Skeletal muscle satellite cell (primary cell): Measurements from ENCODE around the gene RABGEF1.
"Not testable (repeated sequence)": the region's sequence is repeated elsewhere in the genome, so short reads cannot be mapped to it uniquely, and the experiment has no call there.

Experiments
- H3K27me3 ChIP-seq: 2 replicates; pipeline ENCODE4 v1.7.0; 2013; ENCODE audit warnings: low read length; ENCODE audit not compliant: control insufficient read depth, insufficient read depth
- H3K36me3 ChIP-seq: 2 replicates; pipeline ENCODE4 v1.7.0; 2013; ENCODE audit warnings: mild to moderate bottlenecking, control low read depth, low read length; ENCODE audit not compliant: insufficient read depth
- H3K4me1 ChIP-seq: 2 replicates; pipeline ENCODE4 v1.7.0; 2013; ENCODE audit warnings: low read length; ENCODE audit not compliant: control insufficient read depth, insufficient read depth
- H3K4me2 ChIP-seq: 2 replicates; pipeline ENCODE4 v1.7.0; 2013; ENCODE audit warnings: mild to moderate bottlenecking, low read length
- H3K4me3 ChIP-seq: 2 replicates; pipeline ENCODE4 v1.7.0; 2013; ENCODE audit warnings: low read length
- H3K9ac ChIP-seq: 2 replicates; pipeline ENCODE4 v1.7.0; 2013; ENCODE audit warnings: mild to moderate bottlenecking, low read depth, low read length, moderate library complexity
- H3K9me3 ChIP-seq: replicated peaks from 2 replicates; pipeline ENCODE4 v1.7.0; 2013; ENCODE audit warnings: mild to moderate bottlenecking, control low read depth, low read length

RABGEF1 gene

DNA sequence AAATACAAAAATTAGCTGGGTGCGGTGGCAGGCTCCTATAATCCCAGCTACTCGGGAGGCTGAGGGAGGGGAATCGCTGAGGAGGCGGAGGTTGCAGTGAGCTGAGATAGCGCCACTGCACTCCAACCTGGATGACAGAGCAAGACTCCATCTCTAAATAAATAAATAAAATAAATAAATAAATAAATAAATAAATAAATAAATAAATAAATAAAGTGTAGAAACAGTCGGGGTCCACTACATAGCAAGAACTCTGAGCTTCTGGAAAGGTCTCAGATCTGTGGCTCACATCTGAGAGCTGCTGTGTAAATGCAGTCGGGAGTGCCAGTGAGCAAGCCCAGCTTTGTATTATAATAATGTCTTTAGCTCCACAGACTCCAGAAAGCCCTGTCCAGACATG is 76.1 kb downstream of the RABGEF1 start:
- not testable (repeated sequence) for H3K9me3 ChIP-seq, H3K9ac ChIP-seq, H3K4me3 ChIP-seq, H3K27me3 ChIP-seq, H3K4me2 ChIP-seq, H3K4me1 ChIP-seq, H3K36me3 ChIP-seq

DNA sequence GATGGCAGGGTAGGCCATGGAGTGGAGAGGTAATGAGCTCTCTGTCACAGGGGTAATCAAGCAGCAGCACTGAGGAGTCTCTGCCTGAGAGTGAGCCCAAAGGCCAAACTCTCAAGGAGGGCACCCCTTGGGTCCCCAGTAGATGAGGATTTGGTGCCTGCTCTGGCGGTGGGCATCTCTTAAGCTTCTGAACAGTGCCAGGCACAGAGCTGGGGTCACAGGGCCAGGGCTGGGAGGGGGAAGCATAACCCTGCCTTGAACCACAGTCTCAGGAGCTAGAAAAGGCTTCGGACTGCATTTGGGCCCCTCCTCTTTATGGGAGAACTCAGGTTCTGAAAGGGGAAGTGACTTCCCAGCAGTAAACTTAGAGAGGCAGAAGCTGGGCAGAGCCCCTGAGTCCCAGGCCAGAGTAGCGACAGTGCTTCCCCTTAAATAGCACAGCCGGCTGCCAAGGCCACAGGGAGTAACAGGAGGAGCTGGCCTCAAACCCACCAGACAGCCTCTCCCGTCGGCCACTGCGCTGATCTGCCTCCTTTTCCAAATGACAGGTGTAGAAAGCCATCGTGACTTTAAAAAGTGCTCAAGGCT is 76.8 kb downstream of the RABGEF1 start:
- H3K9ac ChIP-seq, H3K4me2 ChIP-seq, H3K36me3 ChIP-seq, H3K27me3 ChIP-seq, H3K4me3 ChIP-seq, H3K4me1 ChIP-seq, H3K9me3 ChIP-seq: not testable (repeated sequence)

DNA sequence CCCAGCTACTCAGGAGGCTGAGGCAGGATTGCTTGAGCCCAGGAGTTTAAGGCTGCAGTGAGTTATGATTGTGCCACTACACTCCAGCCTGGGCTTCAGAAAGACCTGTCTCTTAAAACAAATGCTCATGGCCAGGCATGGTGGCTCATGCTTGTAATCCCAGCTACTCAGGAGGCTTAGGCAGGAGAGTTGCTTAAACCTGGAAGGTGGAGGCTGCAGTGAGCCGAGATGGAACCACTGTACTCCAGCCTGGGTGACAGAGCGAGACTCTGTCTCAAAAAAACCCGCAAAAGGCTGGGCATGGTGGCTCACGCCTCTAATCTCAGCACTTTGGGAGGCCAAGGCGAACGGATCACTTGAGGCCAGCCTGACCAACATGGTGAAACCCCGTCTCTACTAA is 77.4 kb downstream of the RABGEF1 start:
- not testable (repeated sequence) for H3K9ac ChIP-seq

DNA sequence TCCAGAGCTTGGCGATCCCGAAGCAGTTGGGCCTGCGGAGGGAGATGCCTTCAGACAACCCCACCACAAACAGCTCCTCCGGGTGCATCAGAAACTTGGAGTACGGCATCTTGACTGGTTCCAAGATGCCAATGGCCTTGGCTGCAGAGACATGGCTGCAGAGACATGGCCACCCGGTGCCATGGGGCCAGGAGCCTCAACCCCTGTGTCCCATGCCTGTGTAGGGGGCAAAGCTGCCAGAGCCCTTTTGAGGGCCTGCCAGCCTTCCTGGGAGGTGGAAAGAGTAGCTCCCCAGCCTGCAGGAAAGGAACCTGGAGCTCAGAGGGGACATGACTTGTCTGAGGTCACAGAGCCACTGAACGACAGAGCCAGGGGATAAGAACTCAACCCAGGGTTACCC is 83.5 kb downstream of the RABGEF1 start:
- no peak overlapping the region for H3K4me2 ChIP-seq
- H3K27me3 ChIP-seq: no peaks in the 10 kb centered on the region
- H3K9ac ChIP-seq: no peak overlapping the region

More for the DNA sequence above, 77.4 kb downstream of the RABGEF1 start:
- not testable (repeated sequence) for H3K9me3 ChIP-seq, H3K27me3 ChIP-seq, H3K4me3 ChIP-seq, H3K4me1 ChIP-seq, H3K36me3 ChIP-seq, H3K4me2 ChIP-seq

DNA sequence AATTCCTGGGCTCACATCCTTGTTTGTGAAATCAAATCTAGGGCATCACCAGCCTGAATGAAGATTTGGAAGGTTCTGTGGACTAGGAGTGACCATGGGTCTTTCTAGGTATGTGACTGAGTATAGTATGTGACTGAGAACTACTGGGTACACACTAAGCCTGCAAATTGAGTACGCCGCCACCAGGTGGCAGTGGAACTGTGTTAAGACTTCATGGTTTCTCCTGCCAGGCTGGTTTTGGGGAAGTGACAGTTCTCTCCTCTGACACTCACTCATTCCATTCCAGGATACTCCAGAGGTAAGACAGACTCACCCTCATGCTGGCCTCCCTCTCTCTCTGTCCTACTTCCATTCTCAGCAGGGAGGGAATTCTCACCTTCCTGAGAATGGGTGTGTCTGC is 85.0 kb downstream of the RABGEF1 start:
- not testable (repeated sequence) for H3K27me3 ChIP-seq, H3K4me1 ChIP-seq, H3K36me3 ChIP-seq, H3K4me2 ChIP-seq, H3K9ac ChIP-seq, H3K4me3 ChIP-seq, H3K9me3 ChIP-seq

More for the DNA sequence above, 83.5 kb downstream of the RABGEF1 start:
- H3K4me3 ChIP-seq: no peak overlapping the region
- H3K4me1 ChIP-seq: no peaks in the 10 kb centered on the region
- no peaks in the 10 kb centered on the region for H3K9me3 ChIP-seq
- H3K36me3 ChIP-seq: no peaks in the 10 kb centered on the region

DNA sequence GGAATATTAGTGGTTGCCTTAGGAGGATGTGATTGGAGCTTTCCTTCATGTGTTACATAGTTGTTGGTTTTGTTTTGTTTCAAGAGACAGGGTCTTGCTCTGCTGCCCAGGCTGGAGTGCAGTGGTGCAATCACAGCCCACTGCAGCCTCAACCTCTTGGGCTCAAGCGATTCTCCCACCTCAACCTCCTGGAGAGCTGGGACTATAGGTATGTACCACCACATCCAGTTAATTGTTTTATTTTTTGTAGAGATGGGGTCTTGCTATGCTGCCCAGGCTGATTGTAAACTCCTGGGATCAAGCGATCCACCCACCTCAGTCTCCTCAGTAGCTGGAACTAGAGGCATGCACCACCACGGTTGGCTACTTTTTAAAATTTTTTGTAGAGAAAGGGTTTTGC is 86.1 kb downstream of the RABGEF1 start:
- H3K4me3 ChIP-seq: no peak overlapping the region
- H3K27me3 ChIP-seq: no peaks in the 10 kb centered on the region
- H3K9me3 ChIP-seq: no peaks in the 10 kb centered on the region
- H3K4me1 ChIP-seq: no peaks in the 10 kb centered on the region
- no peak overlapping the region for H3K9ac ChIP-seq
- H3K4me2 ChIP-seq: no peak overlapping the region
- no peaks in the 10 kb centered on the region for H3K36me3 ChIP-seq

DNA sequence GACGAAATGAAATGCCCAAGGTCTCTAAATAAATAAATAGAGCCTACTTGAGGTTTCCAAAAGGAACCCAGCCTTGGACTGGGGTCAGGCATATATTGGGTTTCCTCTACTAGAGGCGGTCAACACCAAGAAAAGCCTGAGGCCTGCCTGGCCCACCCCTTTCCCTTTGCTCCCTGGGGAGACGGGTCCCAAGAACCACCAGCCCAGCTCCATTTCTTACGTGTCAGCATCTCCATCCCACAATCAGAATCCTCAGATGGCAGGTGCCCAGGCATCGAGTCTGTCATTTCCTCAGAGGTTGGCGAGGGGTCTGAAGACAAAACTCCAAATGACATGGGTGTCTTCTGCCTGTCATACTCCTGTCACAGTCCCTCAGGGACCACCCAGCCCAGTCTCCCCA is 90.4 kb downstream of the RABGEF1 start:
- H3K4me2 ChIP-seq, H3K27me3 ChIP-seq, H3K9ac ChIP-seq, H3K4me3 ChIP-seq, H3K36me3 ChIP-seq, H3K9me3 ChIP-seq, H3K4me1 ChIP-seq: not testable (repeated sequence)

DNA sequence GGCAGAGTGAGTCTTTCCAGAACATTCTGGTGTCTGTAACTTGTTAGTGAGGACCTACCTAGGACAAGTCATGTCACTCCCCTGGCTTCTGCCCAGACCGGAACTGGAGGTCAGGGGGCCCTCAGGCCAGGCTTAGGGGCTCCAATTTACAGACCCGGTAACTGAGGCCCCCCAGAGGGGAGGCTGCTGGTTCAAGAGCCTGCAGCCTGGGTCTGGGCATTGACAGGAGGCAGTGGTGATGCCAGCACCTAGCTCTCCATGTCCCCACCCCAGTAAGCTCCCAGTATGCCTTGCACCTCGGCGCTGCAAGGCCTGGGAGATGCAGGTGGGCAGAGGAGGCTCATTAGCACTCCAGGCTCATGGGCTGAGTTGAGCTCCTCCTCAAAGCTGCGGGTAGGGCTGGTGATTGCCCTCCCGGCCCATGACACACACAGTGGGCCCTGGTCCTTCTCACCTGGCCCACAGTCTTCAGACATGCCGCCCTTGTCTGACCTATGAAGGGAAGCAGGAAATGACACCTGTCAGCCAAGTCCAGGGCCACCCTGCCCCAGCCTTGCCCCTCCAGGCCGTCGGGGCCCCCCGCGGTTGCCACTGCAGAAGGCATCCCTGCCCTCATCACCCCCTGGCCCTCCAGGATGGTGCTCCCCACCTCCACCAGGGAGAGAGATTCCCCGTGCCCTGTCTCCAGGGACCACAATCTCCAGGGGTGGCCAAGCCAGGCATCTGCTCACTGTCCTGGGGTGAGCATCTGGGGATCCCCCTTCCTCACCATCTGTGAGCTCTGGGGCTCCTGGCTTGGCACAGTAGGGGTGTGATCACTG is 92.2 kb downstream of the RABGEF1 start:
- H3K9me3 ChIP-seq: no peaks in the 10 kb centered on the region
- H3K4me3 ChIP-seq: no peak overlapping the region
- no peaks in the 10 kb centered on the region for H3K36me3 ChIP-seq
- H3K4me2 ChIP-seq: no peak overlapping the region
- no peaks in the 10 kb centered on the region for H3K4me1 ChIP-seq
- no peak overlapping the region for H3K9ac ChIP-seq
- no peaks in the 10 kb centered on the region for H3K27me3 ChIP-seq

DNA sequence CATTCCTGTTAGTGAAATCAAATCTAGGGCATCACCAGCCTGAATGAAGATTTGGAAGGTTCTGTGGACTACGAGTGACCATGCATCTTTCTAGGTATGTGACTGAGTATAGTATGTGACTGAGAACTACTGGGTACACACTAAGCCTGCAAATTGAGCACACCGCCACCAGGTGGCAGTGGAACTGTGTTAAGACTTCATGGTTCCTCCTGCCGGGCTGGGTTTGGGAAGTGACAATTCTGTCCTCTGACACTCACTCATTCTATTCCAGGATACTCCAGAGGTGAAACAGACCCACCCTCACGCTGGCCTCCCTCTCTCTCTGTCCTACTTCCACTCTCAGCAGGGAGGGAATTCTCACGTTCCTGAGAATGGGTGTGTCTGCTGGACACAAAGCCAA is 96.5 kb downstream of the RABGEF1 start:
- Histone ChIP-seq H3K4me3 (no peak overlapping the region), H3K9me3 (no peaks in the 10 kb centered on the region), H3K4me2 (no peak overlapping the region), H3K9ac (no peak overlapping the region), H3K27me3 (no peaks in the 10 kb centered on the region), H3K36me3 (no peaks in the 10 kb centered on the region), H3K4me1 (no peaks in the 10 kb centered on the region)

DNA sequence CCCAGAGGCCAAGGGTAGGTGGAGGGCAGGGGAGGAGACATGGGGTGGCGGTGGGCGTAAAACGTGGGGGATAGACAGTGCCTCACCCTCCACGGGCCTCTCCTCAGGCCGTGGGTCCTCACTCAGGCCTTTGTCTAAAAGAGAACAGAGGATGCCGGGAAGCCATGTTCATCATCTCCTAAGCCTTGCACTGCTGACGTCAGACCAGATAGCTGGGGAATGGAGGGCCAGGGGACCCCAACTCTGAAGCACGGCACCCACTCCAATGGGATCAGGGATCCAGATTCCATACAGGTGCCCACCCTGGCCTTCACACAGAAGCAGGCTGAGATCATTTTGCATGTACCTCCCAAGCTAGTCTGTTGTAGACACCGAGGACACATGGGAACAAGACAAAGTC is 97.1 kb downstream of the RABGEF1 start:
- Histone ChIP-seq H3K9me3 (no peaks in the 10 kb centered on the region), H3K27me3 (no peaks in the 10 kb centered on the region), H3K36me3 (no peaks in the 10 kb centered on the region), H3K9ac (no peak overlapping the region), H3K4me1 (no peaks in the 10 kb centered on the region), H3K4me3 (no peak overlapping the region), H3K4me2 (no peak overlapping the region)

DNA sequence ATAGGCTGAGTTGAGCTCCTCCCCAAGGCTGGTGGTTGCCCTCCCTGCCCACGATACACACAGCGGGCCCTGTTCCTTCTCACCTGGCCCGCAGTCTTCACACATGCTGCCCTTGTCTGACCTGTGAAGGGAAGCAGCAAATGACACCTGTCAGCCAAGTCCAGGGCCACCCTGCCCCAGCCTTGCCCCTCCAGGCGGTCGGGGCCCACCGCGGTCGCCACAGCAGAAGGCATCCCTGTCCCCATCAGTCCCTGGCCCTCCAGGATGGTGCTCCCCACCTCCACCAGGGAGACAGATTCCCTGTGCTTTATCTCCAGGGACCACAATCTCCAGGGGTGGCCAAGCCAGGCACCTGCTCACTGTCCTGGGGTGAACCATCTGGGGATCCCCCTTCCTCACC is 99.3 kb downstream of the RABGEF1 start:
- H3K9ac ChIP-seq: no peak overlapping the region
- H3K27me3 ChIP-seq: no peaks in the 10 kb centered on the region
- H3K4me1 ChIP-seq: no peaks in the 10 kb centered on the region
- H3K4me2 ChIP-seq: no peak overlapping the region
- H3K4me3 ChIP-seq: no peak overlapping the region
- no peaks in the 10 kb centered on the region for H3K36me3 ChIP-seq
- H3K9me3 ChIP-seq: no peaks in the 10 kb centered on the region

DNA sequence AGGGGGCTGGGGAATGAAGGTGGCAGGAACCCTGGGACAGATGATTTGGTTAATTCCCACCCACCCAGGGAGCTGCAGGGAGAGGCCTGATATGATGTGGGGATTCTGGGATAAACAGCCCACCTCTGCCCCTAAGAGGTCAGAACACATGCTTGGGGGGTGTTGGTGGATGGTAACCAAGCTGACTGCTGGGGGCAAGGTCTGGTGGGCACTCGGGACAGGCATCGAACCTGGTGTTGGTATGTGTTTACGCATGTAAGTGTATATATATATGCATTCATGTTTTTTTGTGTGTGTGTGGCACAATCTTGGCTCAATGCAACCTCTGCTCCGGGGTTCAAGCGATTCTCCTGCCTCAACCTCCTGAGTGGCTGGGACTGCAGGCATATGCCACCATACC is 99.8 kb downstream of the RABGEF1 start:
- Histone ChIP-seq H3K4me2 (no peak overlapping the region), H3K27me3 (no peaks in the 10 kb centered on the region), H3K4me3 (no peak overlapping the region)

More for the DNA sequence above, 99.8 kb downstream of the RABGEF1 start:
- Histone ChIP-seq H3K9ac (no peak overlapping the region), H3K36me3 (no peaks in the 10 kb centered on the region), H3K4me1 (peaks cover 3% of the 10 kb centered on the region), H3K9me3 (no peaks in the 10 kb centered on the region)
